Sigmoid colon (tissue), 7 donors: ENCODE data around the gene CTDSPL2. TPM values are rescaled to one million over a fixed set of nuclear protein-coding genes. Genes with fewer than 3 reads are reported as not detected.
"Not testable (repeated sequence)": the region's sequence is repeated elsewhere in the genome, so short reads cannot be mapped to it uniquely, and the experiment has no call there.

Source experiments
- DNase-seq: peaks from one replicate; pipeline ENCODE4 v3.0.0-alpha.2; 2019
- H3K27ac ChIP-seq, 4 donors: fragments of 200-600 bp; sonication (generic); one replicate each; pipeline ENCODE4 v1.5.1; 2016 to 2019; ENCODE audit warnings: mild to moderate bottlenecking in 1 of 4
- H3K27me3 ChIP-seq, 3 donors: fragments of 200-600 bp; sonication (generic); one replicate each; pipeline ENCODE4 v1.5.1; 2019; ENCODE audit warnings: mild to moderate bottlenecking in 1 of 3
- H3K36me3 ChIP-seq, 4 donors: fragments of 200-600 bp; sonication (generic); one replicate each; pipeline ENCODE4 v1.5.1; 2016 to 2019
- H3K4me1 ChIP-seq, 4 donors: fragments of 200-600 bp; sonication (generic); one replicate each; pipeline ENCODE4 v1.5.1; 2017 to 2019
- H3K4me3 ChIP-seq, 4 donors: fragments of 200-600 bp; sonication (generic); one replicate each; pipeline ENCODE4 v1.5.1; 2017 to 2019; ENCODE audit warnings: mild to moderate bottlenecking in 2 of 4, moderate library complexity in 1 of 4
- H3K9me3 ChIP-seq, 4 donors: fragments of 200-600 bp in 3 of 4; sonication (generic) in 3 of 4; one replicate each; pipeline versions ENCODE4 v1.5.1 to v1.6.1; 2013 to 2019
- EP300 ChIP-seq, 4 donors: sonication (generic); formaldehyde crosslinking; IDR thresholded peaks; one replicate each; pipeline ENCODE4 v1.6.1; 2017; ENCODE audit warnings: antibody characterized with exemption in 4 of 4
- POLR2A ChIP-seq, 2 donors: fragments of 450-650 bp; IDR thresholded peaks; one replicate each; pipeline ENCODE4 v1.6.1; 2016; ENCODE audit warnings: antibody characterized with exemption in 2 of 2, mild to moderate bottlenecking in 2 of 2, moderate library complexity in 2 of 2
- POLR2AphosphoS5 ChIP-seq, 4 donors: sonication (generic); formaldehyde crosslinking; IDR thresholded peaks; one replicate each; pipeline ENCODE4 v1.6.1; 2017; ENCODE audit warnings: antibody characterized with exemption in 4 of 4
- WGBS, 2 donors: extraction: QIAGEN DNeasy Blood & Tissue Kit; methylation state at CpG; one replicate each; pipeline ENCODE4 v1.1.7; 2013; 5-methylcytosine and 5-hydroxymethylcytosine counted together
- intact Hi-C: fragments of 100-400 bp; cut with DNase I; formaldehyde crosslinking; loops from one replicate; pipeline ENCODE4 v1.15.1; 2023
- polyA plus RNA-seq, 3 donors: library from polyadenylated mRNA; stranded (reverse); fragments of 200-250 nt; gene quantifications; one replicate each; pipeline ENCODE4 v1.2.3, GENCODE V29; 2013
- total RNA-seq, 4 donors: library from RNA; depleted of rRNA; stranded (reverse); fragments of >200 nt; gene quantifications; one replicate each; pipeline ENCODE4 v1.1.0, GENCODE V29; 2016
- TF ChIP-seq, protein P1 (sequence below), 4 experiments: fragments of 450-650 bp in 3 of 4; fragments of 200-600 bp in 1 of 4; IDR thresholded peaks; one replicate each; pipeline ENCODE4 v1.5.1; 2016 to 2019; ENCODE audit warnings: antibody characterized with exemption in 4 of 4, mild to moderate bottlenecking in 3 of 4, moderate library complexity in 2 of 4
- donor health status: healthy with polysubstance abuse.
- donor health status: Bipolar disorder and iron deficiency.
- donor health status: healthy.

The CTDSPL2 gene
- total and polyA plus RNA-seq, 7 donors: 5.4 to 57.8 (median 25.4) TPM

DNA sequence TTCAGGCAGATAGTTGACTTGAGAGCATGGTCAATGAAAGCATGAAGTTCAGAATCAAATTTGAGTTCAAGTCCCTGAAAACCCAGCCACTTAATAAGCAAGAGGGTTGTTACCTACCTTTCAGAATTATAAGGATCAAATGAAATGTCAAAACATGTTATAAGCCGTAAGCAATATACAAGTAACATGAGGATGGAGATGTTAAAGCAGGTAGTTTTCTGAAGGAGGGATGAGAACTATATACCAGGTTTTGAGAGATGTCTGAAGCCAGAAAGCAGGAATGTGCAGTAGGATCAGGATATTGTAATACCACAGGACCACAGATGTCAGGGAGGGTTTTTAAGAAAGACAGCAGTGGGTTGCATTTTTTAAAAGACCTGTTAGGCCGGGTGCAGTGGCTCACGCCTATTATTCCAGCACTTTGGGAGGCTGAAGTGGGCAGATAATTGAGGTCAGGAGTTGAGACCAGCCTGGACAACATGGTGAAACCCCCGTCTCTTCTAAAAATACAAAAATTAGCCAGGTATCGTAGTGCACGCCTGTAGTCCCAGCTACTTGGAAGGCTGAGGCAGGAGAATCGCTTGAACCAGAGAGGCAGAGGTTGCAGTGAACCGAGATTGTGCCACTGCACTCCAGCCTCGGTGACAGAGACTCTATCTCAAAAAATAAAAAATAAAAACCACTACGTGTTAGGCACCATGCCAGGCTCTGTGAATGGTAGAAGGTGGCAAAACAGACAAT, 102.6 kb downstream of the CTDSPL2 start:
- Histone ChIP-seq H3K27me3 (no peaks in the 10 kb centered on the region), H3K36me3 (peaks cover 0 to 23% (median 4%) of the 10 kb centered on the region in 4 donors), H3K4me1 (peaks cover 0 to 4% (median 2%) of the 10 kb centered on the region in 4 donors), H3K4me3 (no peak overlapping the region), H3K9me3 (no peaks in the 10 kb centered on the region), H3K27ac (no peak overlapping the region)
- WGBS, 2 donors: 83 to 90% methylated on average over 10 of the region's 10 CpGs
- TF ChIP-seq POLR2A (IDR thresholded peaks at IDR 0.05) (no peak), EP300 (IDR thresholded peaks at IDR 0.05) (no peak), POLR2AphosphoS5 (IDR thresholded peaks at IDR 0.05) (no peak)
- TF ChIP-seq, protein P1, sequence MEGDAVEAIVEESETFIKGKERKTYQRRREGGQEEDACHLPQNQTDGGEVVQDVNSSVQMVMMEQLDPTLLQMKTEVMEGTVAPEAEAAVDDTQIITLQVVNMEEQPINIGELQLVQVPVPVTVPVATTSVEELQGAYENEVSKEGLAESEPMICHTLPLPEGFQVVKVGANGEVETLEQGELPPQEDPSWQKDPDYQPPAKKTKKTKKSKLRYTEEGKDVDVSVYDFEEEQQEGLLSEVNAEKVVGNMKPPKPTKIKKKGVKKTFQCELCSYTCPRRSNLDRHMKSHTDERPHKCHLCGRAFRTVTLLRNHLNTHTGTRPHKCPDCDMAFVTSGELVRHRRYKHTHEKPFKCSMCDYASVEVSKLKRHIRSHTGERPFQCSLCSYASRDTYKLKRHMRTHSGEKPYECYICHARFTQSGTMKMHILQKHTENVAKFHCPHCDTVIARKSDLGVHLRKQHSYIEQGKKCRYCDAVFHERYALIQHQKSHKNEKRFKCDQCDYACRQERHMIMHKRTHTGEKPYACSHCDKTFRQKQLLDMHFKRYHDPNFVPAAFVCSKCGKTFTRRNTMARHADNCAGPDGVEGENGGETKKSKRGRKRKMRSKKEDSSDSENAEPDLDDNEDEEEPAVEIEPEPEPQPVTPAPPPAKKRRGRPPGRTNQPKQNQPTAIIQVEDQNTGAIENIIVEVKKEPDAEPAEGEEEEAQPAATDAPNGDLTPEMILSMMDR (IDR thresholded peaks at IDR 0.05): no peak
- no peak for DNase-seq
- intact Hi-C loops: loop anchor here (10.0 kb wide), 1 partner anchor 845 kb away; the partner anchor contains the start of gene GATM

DNA sequence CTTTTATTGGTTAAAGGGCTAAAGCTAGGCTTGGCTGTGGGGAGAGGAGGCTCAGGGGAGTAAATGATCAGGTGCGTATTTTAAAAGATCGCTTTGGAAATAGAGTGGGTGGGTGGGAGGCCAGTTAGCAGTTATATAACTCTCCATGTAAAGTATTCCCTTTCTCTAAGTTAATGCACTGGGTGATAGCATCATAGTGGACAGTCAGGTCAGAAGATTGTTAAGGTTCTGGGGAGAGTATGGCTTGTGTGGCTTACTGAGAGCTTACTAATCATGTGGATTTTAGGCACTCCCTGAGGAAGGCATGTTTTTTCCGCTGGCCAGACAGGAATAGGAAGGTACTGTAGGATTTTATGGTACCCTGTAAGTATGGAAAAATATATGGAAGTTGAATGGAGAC, 103.2 kb downstream of the CTDSPL2 start:
- TF ChIP-seq EP300 (IDR thresholded peaks at IDR 0.05) (no peak), POLR2A (IDR thresholded peaks at IDR 0.05) (no peak), POLR2AphosphoS5 (IDR thresholded peaks at IDR 0.05) (no peak)
- TF ChIP-seq, protein P1 (IDR thresholded peaks at IDR 0.05): no peak
- H3K36me3 ChIP-seq: peaks cover 0 to 17% (median 4%) of the 10 kb centered on the region in 4 donors
- H3K4me3 ChIP-seq: no peak overlapping the region
- 95 to 97% methylated on average over 3 of the region's 3 CpGs for WGBS, 2 donors
- H3K4me1 ChIP-seq: peaks cover 0 to 10% (median 8%) of the 10 kb centered on the region in 4 donors
- no peak overlapping the region for H3K27ac ChIP-seq
- intact Hi-C loops: loop anchor here (10.0 kb wide), 1 partner anchor 844 kb away; the partner anchor contains the start of gene GATM
- no peaks in the 10 kb centered on the region for H3K27me3 ChIP-seq
- H3K9me3 ChIP-seq: no peaks in the 10 kb centered on the region
- no peak for DNase-seq

DNA sequence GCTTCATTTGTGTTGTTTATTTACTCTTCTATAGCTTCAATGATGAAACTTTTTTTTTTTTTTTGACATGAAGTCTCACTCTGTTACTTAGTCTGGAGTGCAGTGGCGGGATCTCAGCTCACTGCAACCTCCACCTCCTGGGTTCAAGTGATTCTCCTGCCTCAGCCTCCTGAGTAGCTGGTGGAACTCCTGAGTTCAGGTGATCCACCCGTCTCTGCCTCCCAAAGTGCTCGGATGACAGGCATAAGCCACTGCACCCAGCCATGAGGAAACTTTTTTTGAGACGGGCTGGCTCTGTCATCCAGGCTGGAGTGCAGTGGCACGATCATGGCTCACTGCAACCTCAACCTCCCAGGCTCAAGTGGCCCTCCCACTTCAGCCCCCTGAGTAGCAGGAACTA, 104.8 kb downstream of the CTDSPL2 start:
- intact Hi-C loops: loop anchor here (10.0 kb wide), 1 partner anchor 843 kb away; the partner anchor contains the start of gene GATM
- not testable (repeated sequence) for H3K4me3 ChIP-seq, H3K9me3 ChIP-seq, H3K27ac ChIP-seq, H3K36me3 ChIP-seq, H3K27me3 ChIP-seq, DNase-seq
- 95 to 98% methylated on average over 5 of the region's 5 CpGs for WGBS, 2 donors
- H3K4me1 ChIP-seq: peaks cover 0 to 14% (median 12%) of the 10 kb centered on the region in 4 donors

DNA sequence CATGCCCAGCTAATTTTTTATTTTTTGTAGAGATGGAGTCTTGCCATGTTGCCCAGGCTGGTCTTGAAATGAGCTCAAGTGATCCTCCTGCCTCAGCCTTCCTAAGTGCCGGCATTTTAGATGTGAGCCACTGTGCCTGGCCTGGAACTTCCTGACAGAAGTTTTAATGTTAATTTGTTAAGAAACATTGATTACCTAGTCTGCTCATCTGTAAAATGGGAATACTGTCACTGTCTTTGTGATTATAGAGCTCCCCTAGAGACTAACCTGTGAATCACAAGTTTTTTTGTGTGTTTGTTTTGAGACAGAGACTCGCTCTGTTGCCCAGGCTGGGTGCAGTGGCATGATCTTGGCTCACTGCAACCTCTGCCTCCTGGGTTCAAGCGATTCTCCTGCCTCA, 105.3 kb downstream of the CTDSPL2 start:
- Histone ChIP-seq H3K27me3 (no peaks in the 10 kb centered on the region), H3K4me1 (peaks cover 0 to 16% (median 13%) of the 10 kb centered on the region in 4 donors), H3K9me3 (no peaks in the 10 kb centered on the region), H3K27ac (no peak overlapping the region), H3K4me3 (no peak overlapping the region), H3K36me3 (peaks cover 0 to 9% (median 1%) of the 10 kb centered on the region in 4 donors)
- TF ChIP-seq EP300 (IDR thresholded peaks at IDR 0.05) (no peak), POLR2A (IDR thresholded peaks at IDR 0.05) (no peak), POLR2AphosphoS5 (IDR thresholded peaks at IDR 0.05) (no peak)
- TF ChIP-seq, protein P1 (IDR thresholded peaks at IDR 0.05): no peak
- WGBS, 2 donors: 97 to 98% methylated on average over 3 of the region's 3 CpGs
- intact Hi-C loops: loop anchor here (10.0 kb wide), 1 partner anchor 842 kb away; the partner anchor contains the start of gene GATM
- DNase-seq: no peak

DNA sequence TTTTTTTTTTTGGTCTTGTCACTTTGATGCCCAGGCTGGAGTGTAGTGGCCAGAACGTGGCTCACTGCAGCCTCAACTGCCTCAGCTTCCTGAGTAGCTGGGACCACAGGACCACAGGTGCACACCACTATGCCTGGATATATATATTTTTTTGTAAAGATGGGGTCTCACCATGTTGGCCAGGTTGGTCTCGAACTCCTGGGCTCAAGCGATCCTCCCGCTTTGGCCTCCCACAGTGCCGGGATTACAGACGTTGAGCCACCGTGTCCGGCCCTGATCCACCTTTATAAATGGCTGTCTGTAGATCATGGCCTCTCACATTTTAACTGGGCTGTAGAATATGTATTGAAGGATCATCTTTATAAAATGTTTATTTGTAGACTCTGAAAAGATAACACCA, 107.7 kb downstream of the CTDSPL2 start:
- H3K27ac ChIP-seq: peak overlapping the region in 1 of 4 donors; percentile 98
- no peak for TF ChIP-seq POLR2A (IDR thresholded peaks at IDR 0.05)
- TF ChIP-seq, protein P1 (IDR thresholded peaks at IDR 0.05): no peak
- TF ChIP-seq EP300 (IDR thresholded peaks at IDR 0.05): no peak
- DNase-seq: no peak
- intact Hi-C loops: loop anchor here (5.0 to 10.0 kb wide), 2 partner anchors 197 to 840 kb away; partner anchors contain the start of gene GATM
- peaks cover 0 to 33% (median 29%) of the 10 kb centered on the region in 4 donors for H3K4me1 ChIP-seq
- H3K27me3 ChIP-seq: no peaks in the 10 kb centered on the region
- peaks cover 0 to 8% (median 1%) of the 10 kb centered on the region in 4 donors for H3K36me3 ChIP-seq
- 96 to 97% methylated on average over 8 of the region's 8 CpGs for WGBS, 2 donors
- no peaks in the 10 kb centered on the region for H3K9me3 ChIP-seq
- H3K4me3 ChIP-seq: no peak overlapping the region
